NCI-H2227 treated with DMSO at 0.1 percent for 48 hours (cell line): ENCODE results near the gene CRIP2.

ENCODE experiments used
- DNase-seq: peaks from one replicate; lab custom pipeline; 2025; lab: John Stamatoyannopoulos, UW

Gene CRIP2

DNA sequence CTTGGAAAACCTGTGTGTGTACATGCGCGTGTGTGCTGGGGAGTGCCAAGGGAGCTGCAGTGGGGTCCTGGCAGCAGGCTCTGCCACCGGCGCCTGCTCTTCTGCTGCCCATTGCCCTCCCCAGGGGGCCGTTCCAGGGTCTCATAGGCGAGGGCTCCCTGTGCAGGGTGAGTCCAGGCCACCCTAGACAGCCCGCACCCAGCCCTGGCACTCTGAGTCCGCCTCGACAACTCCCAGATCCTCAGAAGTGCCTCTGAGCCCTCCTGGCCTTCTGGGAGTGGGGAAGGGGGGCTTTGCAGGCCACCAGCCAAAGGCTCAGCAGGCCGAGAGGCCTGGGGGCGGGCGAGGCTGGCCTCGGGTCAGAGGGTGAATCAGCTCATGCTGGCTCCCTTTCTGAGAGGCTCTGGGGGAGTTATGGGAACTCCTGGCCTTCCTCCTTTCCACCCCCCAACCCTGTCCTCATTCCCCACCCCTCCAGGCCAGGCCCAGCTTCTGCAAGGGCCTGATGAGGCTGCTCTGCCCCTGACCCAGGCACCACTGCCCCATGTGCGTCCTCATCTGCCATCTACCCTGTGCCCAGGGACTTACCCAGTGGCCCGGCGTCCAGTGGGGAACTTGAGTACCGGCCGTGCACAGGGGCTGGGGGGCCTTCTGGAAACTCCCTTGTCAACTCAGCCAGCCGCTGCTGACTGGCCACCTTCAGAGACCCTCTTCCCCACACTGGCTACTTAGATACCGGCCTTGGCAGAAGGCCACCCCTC, 14.3 kb downstream of the CRIP2 start:
- DNase-seq = no peak

DNA sequence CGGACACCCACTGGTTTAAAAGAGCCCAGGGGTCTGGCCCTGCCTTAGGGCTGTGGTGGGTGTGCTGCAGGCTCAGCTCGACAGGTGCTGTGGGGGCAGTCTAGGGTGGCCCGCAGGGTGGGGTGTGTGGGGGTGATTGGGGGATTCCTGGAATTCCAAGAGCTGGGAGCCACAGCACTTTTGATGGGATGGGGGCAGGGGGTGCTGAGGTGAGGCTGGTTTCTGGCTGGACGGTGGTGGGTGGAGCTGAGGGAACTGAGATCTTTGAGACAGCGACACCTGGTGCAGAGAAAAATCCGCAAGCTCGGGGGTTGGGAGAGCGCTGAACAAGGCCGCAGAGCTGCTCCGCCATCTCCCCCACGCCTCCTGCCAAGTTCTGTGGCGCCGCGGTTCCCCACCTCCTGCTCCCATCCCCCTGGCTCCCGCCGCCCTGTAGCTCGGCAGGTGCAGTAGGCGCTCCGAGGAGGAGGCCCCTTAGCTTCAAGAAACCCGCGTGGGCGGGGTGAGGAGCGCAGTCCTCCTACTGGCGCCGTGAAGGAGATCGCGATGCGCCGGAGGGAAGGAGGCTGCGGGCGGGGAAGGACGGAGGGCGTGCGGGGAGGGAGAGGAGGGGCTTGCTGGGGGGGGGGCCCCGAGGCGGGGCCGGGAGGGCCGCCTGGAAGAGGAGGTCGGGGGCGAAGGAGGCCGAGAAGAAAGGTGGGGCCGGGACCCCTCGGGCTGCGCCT, 15.1 kb downstream of the CRIP2 start:
- peak; percentile 88 for DNase-seq

GRCh38 chr14:105490267-105490571, 15.6 kb downstream of the CRIP2 start:
- DNase-seq = no peak

- DNase-seq = peak; percentile 100
Observed at GRCh38 chr14:105490572-105491365, 16.1 kb downstream of the CRIP2 start, which contains the start of gene TEDC1. TEDC1 (plus strand) TSS chr14:105491246; CDS start chr14:105491376, 130 bp downstream.

DNA sequence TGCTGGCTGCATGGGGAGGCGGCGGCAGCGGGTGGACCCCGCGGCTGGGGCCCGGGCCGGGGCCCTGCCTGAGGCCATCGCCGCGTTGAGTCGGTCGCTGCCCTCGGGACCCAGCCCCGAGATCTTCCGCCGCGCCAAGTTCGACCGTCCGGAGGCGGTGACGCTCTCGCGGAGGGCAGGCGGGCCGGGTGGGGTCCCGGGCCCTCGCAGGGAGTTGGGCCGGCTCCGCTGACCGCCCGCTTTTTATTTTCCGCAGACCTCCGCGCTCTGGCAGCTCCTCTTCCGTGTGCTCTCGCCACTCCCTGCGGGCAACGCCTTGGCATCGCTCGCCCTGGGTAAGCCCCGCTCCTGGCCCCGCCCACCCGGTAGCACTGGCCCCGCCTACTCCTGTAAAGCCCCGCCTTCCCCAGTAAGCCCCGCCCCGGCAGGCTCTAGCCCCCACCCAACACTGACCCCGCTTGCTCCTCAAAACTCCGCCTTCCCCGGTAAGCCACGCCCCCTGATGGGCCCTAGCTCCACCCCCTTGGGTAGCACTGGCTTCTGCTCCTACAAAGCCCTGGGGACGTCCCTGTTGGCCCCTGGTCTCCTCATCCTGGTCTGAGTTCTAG, 16.8 kb downstream of the CRIP2 start:
- DNase-seq = no peak

DNA sequence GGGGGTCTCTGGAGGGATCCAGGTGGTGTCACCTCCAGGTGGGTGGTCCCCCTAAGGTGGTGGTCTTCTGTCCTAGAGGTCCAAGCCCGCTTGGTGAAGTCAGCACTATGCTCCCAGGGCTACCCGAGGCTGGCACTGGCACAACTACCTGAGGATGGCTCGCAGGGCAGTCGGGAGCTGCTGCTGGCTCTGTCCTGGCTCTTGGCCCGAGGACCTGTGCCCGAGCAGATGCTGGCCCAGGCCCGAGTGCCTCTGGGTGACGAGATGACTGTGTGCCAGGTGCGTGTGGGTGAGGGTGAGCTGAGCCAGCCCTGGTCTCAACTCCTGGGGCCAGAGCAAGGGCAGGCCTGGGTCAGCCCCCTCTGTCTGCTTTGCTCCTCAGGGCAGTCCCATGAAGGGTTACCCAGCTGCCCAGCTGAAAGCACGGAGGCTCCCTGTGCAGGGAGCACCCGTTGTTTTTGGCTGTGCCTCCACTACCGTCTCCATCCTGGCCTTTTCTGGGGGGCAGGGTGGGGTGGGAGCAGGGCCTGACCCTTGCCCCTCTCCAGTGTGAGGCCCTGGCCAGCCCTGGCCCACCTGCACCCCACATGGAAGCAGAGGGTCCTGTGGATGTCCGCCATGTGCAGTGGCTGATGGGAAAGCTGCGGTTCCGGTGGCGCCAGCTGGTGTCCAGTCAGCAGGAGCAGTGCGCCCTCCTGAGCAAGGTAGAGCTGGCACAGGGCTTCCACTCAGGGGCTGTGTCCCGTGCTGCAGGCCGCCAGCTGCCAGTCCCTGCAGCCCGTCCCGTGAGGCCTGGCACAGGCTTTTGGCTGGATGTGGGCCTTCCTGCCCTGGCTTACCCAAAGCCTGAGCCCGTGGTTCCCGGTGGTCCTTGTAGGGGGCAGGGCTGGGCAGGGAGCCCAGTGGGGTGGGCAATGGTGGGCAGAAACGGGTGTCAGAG, 17.7 kb downstream of the CRIP2 start:
- DNase-seq = no peak

GRCh38 chr14:105492971-105493871, 18.6 kb downstream of the CRIP2 start:
- no peak for DNase-seq

- no peak for DNase-seq
Observed at GRCh38 chr14:105493921-105494605, 19.4 kb downstream of the CRIP2 start.

DNA sequence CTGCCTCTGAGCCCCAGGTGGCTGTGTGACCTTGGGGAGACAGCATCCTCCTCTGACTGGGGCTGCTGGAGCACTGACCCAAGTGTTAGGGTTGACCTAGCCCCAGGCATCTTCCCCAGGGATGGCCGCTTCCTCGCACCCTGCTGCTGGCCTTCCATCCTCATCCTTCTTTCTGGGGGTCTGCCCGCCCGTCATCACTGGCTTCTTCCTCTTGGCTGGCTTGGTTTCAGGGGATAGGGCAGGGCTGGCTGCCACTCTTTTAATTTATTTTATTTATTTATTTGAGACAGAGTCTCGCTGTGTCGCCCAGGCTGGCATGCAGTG, 19.9 kb downstream of the CRIP2 start:
- no peak for DNase-seq

GRCh38 chr14:105495101-105495989, 20.7 kb downstream of the CRIP2 start:
- no peak for DNase-seq

DNA sequence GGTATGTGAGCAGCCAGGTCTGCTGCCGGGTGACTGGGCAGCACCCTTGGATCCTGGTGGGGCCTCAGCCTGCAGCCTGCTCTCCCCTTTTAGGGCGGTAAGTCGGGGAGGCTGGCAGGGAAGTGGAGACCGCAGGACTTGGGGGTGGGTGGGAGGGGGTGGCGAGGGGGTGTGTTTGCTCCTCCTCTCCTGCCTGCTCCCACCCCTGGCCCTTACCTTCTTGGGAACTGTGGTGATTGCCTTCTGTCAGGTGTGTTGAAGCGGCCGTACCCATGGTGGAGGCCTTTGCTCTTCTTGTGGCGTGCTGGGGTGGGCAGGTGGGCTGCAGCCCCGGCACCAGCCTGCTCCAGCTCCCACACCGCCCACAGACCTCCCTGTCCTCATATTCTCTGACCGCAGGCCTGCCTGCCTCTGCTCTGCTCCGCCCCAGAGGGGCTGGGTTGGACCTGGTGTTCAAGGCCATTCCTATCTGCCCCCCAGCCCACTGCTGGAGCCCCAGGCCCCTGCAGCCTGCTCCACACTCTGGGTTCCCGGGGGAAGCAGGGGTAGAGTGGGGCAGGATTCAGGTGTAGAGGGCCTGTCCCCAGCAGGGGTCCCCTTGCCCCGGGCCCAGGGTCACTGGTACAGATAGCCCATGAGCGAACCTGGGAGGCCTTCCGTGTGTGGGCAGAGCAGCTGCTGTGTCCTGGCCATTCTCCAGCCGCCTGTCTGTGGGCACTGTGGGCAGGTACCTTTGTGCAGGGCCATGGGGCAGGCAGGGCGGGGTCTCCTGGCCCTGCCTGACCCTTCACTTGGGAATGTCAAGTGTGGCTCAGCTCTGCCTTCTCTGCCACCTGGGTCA, 21.6 kb downstream of the CRIP2 start:
- no peak for DNase-seq

- no peak for DNase-seq
Observed at GRCh38 chr14:105496831-105497591, 22.4 kb downstream of the CRIP2 start.

DNA sequence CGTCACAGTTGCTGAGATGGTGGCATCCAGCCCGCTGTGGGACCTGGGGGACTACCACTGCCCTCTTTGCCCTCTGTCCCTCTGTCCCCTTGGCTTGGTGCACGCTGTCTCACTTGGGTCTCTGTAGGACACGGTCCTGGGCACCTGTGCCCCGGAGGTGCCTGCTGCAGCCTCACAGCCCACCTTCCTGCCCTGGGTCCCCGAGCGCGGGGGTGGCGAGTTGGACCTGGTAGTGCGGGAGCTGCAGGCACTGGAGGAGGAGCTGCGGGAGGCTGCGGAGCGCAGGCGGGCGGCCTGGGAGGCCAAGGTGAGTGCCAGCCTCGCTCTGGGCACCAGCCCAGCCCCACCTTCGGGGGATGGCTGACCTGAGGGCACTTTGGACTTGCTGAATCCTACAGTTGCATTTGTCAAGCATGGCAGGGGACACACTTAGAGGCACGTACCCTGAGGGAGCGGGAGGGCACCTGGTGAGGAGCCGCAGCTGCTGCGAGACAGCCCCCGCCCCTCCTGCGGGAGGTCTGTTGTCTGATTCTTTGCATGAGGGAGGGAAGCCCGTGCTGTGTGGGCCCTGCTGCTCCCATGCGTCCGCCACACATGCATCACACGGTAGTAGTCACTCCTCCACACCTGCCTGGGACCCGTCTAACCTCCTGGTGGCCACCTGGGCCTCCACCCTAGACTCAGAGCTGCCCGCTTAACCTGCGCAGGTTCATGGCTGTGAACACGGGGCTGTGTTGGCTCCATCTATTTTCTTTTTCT, 23.2 kb downstream of the CRIP2 start:
- DNase-seq = no peak

DNA sequence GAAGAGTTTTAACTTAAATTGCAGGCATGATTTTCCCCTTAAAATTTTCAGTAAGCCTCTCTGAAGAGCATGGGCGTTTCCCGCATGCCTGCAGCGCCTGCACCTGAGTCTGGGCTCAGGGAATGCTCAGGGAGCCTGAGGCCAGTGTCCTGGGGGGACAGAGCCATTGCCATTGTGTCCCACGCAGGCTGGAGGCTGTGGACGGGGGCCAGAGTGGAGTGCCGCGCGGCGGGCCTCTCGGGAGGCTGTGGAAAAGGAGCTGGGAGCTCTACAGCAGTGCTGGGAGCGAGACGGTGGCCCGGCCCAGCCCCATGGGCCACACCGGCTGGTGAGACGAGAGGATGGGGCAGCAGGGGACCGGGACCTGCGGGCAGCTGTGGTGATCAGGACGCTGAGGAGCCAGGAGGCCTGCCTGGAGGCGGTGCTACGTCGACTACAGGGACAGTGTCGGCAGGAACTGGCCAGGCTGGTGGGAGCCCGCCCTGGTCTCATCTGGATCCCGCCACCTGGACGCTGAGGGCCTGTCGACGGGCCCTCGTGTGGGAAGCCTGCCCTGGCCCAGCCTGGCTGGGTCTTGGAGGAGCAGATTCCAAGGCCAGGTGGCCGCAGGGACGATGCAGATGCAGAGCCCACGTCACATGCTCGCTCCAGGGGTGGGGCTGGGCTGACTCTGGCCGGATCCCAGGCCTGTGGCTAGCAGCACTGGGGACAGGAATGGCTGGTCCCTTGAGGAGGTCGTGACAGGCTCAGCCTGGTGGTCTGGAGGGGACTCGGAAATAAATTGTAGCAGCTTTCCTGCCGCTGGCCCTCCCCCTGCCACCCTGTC, 24.0 kb downstream of the CRIP2 start:
- DNase-seq = no peak

DNA sequence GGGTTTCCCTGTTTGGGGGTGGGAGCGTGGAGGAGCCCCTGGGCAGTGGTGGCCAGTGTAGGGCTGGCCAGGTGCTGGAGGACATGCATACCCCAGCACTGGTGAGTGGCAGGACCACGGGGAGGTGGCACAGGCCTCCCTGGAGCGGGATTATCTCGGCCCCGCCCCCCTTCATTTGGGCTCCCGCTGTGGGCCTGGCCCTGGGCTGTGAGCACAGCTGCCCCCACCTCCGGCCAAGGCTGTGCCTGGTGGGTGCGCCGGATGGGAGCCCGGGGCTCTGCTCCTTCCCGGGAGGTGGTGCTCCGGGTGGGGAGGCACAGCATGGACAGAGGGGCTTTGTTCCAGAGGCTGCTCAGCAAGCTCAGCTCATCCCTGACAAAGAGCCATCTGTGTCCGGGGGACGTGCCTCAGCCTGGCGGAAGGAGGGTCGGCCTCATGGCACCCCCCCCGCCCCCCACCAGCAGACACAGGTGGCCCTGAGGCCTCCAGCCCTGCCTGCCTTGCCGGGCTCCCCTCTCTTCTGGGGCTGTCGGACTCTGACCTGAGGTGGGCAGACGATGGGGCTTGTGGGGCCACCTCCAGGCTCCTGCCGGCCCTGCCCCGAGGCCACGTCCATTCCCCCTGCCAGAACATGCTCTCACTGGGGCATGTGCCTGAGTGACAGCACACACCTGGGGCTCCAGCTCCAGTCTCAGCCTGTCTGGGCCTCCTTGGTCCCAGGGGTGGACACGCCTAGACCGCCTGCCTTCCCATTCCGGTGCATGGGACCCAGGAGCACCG, 24.8 kb downstream of the CRIP2 start:
- DNase-seq = no peak
